ENCODE measurements around the gene TMEM116.

GRCh38 chr12:112001576-112001975 lies 11.4 kb downstream of the TMEM116 start:
- TF ChIP-seq CTCF (IDR thresholded peaks at IDR 0.05) (no peak), ZFX (IDR thresholded peaks at IDR 0.05; ENCODE audit: borderline replicate concordance) (no peak)

All from 22Rv1 (cell line).